Measurements from ENCODE around the gene RETREG1. TPM values are rescaled to one million over a fixed set of nuclear protein-coding genes. Genes with fewer than 3 reads are reported as not detected.
A peak's percentile ranks its signal among the peaks of the same experiment; 100 is the strongest.

Gene RETREG1
- total RNA-seq, 6 donors from 2014 or later, result 17.6 to 50.2 (median 28.3) TPM

DNA sequence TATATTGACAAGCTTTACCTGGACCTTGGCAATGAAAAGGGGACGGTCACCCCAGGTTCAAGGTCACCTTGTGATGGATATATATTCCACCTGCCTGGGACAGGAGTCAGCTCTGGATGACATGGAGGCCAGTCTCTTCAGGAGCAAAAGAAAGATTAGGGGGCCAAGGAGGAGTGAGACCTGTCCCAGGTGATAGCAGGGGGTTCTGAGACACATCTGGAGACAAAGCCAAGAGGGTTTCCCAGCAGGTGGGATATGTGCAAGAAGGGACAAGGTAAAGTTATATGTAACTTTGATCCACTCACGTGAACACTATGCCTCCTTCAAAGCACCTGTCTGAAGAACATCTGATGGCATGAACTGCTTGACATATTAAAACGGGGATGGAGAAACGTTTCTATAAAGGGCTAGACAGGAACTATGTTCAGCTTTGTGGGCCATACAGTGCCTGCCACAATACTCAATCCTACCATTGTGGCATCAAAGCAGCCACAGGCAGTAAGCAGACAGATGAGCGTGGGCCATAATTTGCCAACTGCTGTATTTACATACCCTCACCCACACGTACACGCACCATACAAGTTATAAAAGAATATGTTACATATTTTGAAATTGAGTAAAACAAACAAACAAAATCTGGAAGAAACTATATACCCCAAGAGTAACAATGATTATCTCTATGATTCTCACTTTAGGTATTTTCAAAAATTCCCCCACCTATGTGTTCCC lies 88.3 kb downstream of the RETREG1 start:
- ATAC-seq (ENCODE audit: low FRiP score in 2 of 2), result no peak
- TF ChIP-seq, protein P1, sequence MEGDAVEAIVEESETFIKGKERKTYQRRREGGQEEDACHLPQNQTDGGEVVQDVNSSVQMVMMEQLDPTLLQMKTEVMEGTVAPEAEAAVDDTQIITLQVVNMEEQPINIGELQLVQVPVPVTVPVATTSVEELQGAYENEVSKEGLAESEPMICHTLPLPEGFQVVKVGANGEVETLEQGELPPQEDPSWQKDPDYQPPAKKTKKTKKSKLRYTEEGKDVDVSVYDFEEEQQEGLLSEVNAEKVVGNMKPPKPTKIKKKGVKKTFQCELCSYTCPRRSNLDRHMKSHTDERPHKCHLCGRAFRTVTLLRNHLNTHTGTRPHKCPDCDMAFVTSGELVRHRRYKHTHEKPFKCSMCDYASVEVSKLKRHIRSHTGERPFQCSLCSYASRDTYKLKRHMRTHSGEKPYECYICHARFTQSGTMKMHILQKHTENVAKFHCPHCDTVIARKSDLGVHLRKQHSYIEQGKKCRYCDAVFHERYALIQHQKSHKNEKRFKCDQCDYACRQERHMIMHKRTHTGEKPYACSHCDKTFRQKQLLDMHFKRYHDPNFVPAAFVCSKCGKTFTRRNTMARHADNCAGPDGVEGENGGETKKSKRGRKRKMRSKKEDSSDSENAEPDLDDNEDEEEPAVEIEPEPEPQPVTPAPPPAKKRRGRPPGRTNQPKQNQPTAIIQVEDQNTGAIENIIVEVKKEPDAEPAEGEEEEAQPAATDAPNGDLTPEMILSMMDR (IDR thresholded peaks at IDR 0.05), result no peak
- TF ChIP-seq POLR2AphosphoS5 (IDR thresholded peaks at IDR 0.05) (no peak), POLR2A (IDR thresholded peaks at IDR 0.05) (no peak), EP300 (IDR thresholded peaks at IDR 0.05) (no peak)
- no peak overlapping the region for H3K4me3 ChIP-seq
- H3K4me1 ChIP-seq, result no peaks in the 10 kb centered on the region
- WGBS, 2 donors, result 90 to 92% methylated on average over 7 of the region's 7 CpGs
- no peak for DNase-seq
- H3K27ac ChIP-seq, result no peak overlapping the region
- H3K9me3 ChIP-seq, result no peaks in the 10 kb centered on the region
- H3K36me3 ChIP-seq, result no peaks in the 10 kb centered on the region
- H3K27me3 ChIP-seq, result no peaks in the 10 kb centered on the region

DNA sequence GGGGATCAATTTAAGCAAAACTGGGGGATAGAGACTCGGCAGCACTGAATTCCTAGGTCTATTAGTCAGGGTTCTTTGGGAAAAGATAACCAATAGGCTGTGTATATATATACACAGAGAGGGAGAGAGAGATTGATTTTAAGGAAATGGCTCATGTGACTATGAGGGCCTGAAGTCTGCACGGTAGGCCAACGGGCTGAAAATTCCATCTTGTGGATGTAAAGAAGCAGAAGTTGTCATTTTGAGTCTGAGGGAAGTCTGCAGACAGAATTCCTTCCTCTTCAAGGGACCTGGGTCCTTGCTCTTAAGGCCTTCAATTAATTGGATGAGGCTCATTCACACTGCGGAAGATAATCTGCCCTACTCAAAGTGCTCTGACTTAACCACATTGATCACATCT lies 91.1 kb downstream of the RETREG1 start:
- Histone ChIP-seq H3K27me3 (no peaks in the 10 kb centered on the region), H3K4me3 (no peak overlapping the region), H3K36me3 (no peaks in the 10 kb centered on the region), H3K4me1 (no peaks in the 10 kb centered on the region), H3K9me3 (no peaks in the 10 kb centered on the region), H3K27ac (no peak overlapping the region)
- 53 to 59% methylated on average over 4 of the region's 4 CpGs for WGBS, 2 donors
- ATAC-seq (ENCODE audit: low FRiP score in 2 of 2) (no peak), DNase-seq (no peak)
- TF ChIP-seq EP300 (IDR thresholded peaks at IDR 0.05) (no peak), POLR2AphosphoS5 (IDR thresholded peaks at IDR 0.05) (no peak), POLR2A (IDR thresholded peaks at IDR 0.05) (no peak)
- TF ChIP-seq, protein P1 (IDR thresholded peaks at IDR 0.05), result no peak

DNA sequence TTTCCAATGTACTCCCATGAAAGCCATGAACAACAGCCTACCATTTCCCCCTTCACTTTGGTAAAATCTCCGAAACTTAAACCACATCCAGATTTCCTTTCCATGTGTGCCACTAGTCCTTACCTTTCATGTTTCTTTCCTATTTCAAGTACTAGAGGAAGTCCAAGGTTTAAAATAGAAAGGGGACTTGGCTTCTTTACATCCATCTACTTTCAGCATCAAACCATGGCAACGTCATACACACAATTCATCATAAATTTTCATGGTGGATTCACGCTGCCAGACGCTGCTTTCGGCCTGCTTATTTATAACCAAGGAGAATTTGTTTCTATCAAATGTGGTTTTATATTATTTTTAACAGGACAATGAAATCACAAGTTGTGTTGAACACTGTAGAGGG lies 92.5 kb downstream of the RETREG1 start:
- Histone ChIP-seq H3K27me3 (no peaks in the 10 kb centered on the region), H3K4me3 (no peak overlapping the region), H3K36me3 (no peaks in the 10 kb centered on the region), H3K9me3 (no peaks in the 10 kb centered on the region), H3K27ac (no peak overlapping the region), H3K4me1 (no peaks in the 10 kb centered on the region)
- TF ChIP-seq, protein P1 (IDR thresholded peaks at IDR 0.05), result no peak
- TF ChIP-seq EP300 (IDR thresholded peaks at IDR 0.05) (no peak), POLR2A (IDR thresholded peaks at IDR 0.05) (no peak), POLR2AphosphoS5 (IDR thresholded peaks at IDR 0.05) (no peak)
- ATAC-seq (ENCODE audit: low FRiP score in 2 of 2) (no peak), DNase-seq (no peak)
- 74 to 81% methylated on average over 5 of the region's 5 CpGs for WGBS, 2 donors

DNA sequence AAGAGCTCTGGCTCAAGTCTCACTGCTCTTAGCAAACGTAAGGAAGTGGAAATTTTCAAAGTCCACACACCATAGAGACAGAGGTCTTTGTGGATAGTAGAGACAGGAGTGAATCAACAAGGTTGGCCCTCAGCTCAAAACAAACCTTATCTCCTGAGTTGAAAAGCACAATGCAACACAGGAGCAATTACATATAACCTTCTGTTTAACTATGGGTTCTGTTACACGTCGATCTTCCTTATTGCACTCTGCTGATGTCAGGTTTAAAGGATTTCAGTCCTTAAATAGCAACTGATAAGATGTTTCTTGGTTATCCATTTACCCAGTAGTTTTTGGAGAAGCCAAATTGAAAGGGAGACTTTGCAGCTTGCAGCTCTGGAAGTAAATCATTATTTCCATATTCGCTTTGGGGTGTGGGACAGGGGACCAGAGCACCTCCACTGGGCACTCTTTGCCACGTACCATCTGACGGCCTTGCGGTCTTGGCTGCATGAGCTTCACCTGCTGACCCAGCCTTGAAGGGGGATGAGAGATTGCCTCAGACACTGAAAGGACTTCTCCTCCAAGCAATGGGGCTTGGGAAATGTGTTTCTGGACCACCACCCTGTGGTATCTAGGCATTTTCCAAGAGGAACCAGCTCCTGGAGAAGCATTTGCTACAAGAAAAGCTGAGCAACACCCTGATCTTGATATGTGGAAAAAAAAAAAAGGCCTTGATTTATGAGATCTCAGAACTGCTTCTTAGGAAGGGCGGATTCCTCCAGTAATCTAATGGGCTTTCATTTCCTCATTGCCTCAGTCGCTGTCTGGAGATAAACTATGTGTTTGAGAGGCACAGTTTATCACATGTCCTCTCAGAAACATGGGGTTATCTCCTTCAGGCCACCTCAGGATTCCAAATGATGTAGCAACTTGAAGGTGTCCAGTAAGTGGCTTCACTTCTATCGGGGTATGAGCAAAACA lies 95.0 kb downstream of the RETREG1 start:
- ATAC-seq (ENCODE audit: low FRiP score in 2 of 2), result peak in 1 of 2 donors; percentile 22
- Histone ChIP-seq H3K9me3 (no peaks in the 10 kb centered on the region), H3K27ac (no peak overlapping the region), H3K27me3 (no peaks in the 10 kb centered on the region), H3K4me3 (no peak overlapping the region), H3K4me1 (no peaks in the 10 kb centered on the region), H3K36me3 (no peaks in the 10 kb centered on the region)
- WGBS, 2 donors, result 70% methylated on average over 10 of the region's 10 CpGs
- DNase-seq, result no peak
- TF ChIP-seq POLR2A (IDR thresholded peaks at IDR 0.05) (no peak), EP300 (IDR thresholded peaks at IDR 0.05) (no peak), POLR2AphosphoS5 (IDR thresholded peaks at IDR 0.05) (no peak)
- TF ChIP-seq, protein P1 (IDR thresholded peaks at IDR 0.05), result no peak
